H9 (cell line): ENCODE data around the gene MTG2. TPM values are rescaled to one million over a fixed set of nuclear protein-coding genes. Genes with fewer than 3 reads are reported as not detected.

Source experiments
- DNase-seq: peaks from one replicate; pipeline ENCODE4 v3.0.0-alpha.2; 2017
- H2AFZ ChIP-seq: one replicate; pipeline ENCODE4 v1.6.1; 2013; ENCODE audit warnings: mild to moderate bottlenecking, low read length, control low read depth, moderate library complexity
- H2AK5ac ChIP-seq: 2 replicates; pipeline ENCODE4 v1.6.1; 2013; ENCODE audit warnings: low read length, control low read depth, mixed read lengths; ENCODE audit not compliant: insufficient read length
- H2BK120ac ChIP-seq: one replicate; pipeline ENCODE4 v1.6.1; 2013; ENCODE audit warnings: low read depth, mild to moderate bottlenecking, low read length, control low read depth, inconsistent platforms; ENCODE audit not compliant: poor library complexity, severe bottlenecking
- H2BK12ac ChIP-seq: 2 replicates; pipeline ENCODE4 v1.6.1; 2013; ENCODE audit warnings: low read length, control low read depth, mixed read lengths, low read depth; ENCODE audit not compliant: insufficient read length
- H2BK15ac ChIP-seq: 2 replicates; pipeline ENCODE4 v1.6.1; 2013; ENCODE audit warnings: low read depth, low read length, control low read depth
- H2BK20ac ChIP-seq: one replicate; pipeline ENCODE4 v1.6.1; 2013; ENCODE audit warnings: low read depth, mild to moderate bottlenecking, low read length, control low read depth, inconsistent platforms; ENCODE audit not compliant: poor library complexity, severe bottlenecking
- H2BK5ac ChIP-seq: 2 replicates; pipeline ENCODE4 v1.6.1; 2013; ENCODE audit warnings: low read length, control low read depth, mixed read lengths; ENCODE audit not compliant: insufficient read length
- H3K14ac ChIP-seq: 2 replicates; pipeline ENCODE4 v1.6.1; 2013; ENCODE audit warnings: low read length, control low read depth; ENCODE audit not compliant: insufficient read depth
- H3K18ac ChIP-seq: 2 replicates; pipeline ENCODE4 v1.6.1; 2013; ENCODE audit warnings: low read depth, mild to moderate bottlenecking, mixed read lengths, low read length, control low read depth; ENCODE audit not compliant: insufficient read length
- H3K23ac ChIP-seq: 2 replicates; pipeline ENCODE4 v1.6.1; 2013; ENCODE audit warnings: low read length, control low read depth, mixed read lengths, low read depth; ENCODE audit not compliant: insufficient read length
- H3K23me2 ChIP-seq: 2 replicates; pipeline ENCODE4 v1.6.1; 2013; ENCODE audit warnings: low read depth, mild to moderate bottlenecking, mixed read lengths, low read length, control low read depth; ENCODE audit not compliant: insufficient read length, poor library complexity, severe bottlenecking
- H3K27ac ChIP-seq: 2 replicates; pipeline ENCODE4 v1.5.1; 2013; ENCODE audit warnings: low read length, control low read depth, mixed read lengths, low read depth; ENCODE audit not compliant: insufficient read length
- H3K27me3 ChIP-seq: 2 replicates; pipeline ENCODE4 v1.6.1; 2013; ENCODE audit warnings: low read length, control low read depth, inconsistent platforms; ENCODE audit not compliant: insufficient read depth
- H3K4ac ChIP-seq: 2 replicates; pipeline ENCODE4 v1.6.1; 2013; ENCODE audit warnings: low read depth, mild to moderate bottlenecking, control low read depth, inconsistent platforms, low read length, moderate library complexity
- H3K4me1 ChIP-seq: 2 replicates; pipeline ENCODE4 v1.6.1; 2013; ENCODE audit warnings: low read length, control low read depth, inconsistent platforms; ENCODE audit not compliant: insufficient read depth
- H3K4me2 ChIP-seq: 2 replicates; pipeline ENCODE4 v1.6.1; 2013; ENCODE audit warnings: low read length, control low read depth, mixed read lengths; ENCODE audit not compliant: insufficient read length, insufficient read depth
- H3K56ac ChIP-seq: 2 replicates; pipeline ENCODE4 v1.6.1; 2013; ENCODE audit warnings: low read depth, mild to moderate bottlenecking, mixed read lengths, low read length, control low read depth; ENCODE audit not compliant: insufficient read length
- H3K79me1 ChIP-seq: 2 replicates; pipeline ENCODE4 v1.6.1; 2013; ENCODE audit warnings: low read depth, mild to moderate bottlenecking, moderate library complexity, low read length, control low read depth, inconsistent platforms; ENCODE audit not compliant: insufficient read depth, poor library complexity, severe bottlenecking
- H3K79me2 ChIP-seq: 2 replicates; pipeline ENCODE4 v1.6.1; 2013; ENCODE audit warnings: low read length, control low read depth, inconsistent platforms; ENCODE audit not compliant: insufficient read depth
- H3K9ac ChIP-seq: 2 replicates; pipeline ENCODE4 v1.6.1; 2013; ENCODE audit warnings: low read length, control low read depth, mixed read lengths; ENCODE audit not compliant: insufficient read length; ENCODE audit errors: extremely low read depth
- H3K9me3 ChIP-seq: one replicate; pipeline ENCODE4 v1.6.1; 2013; ENCODE audit warnings: low read depth, low read length, inconsistent platforms; ENCODE audit not compliant: control insufficient read depth
- H3T11ph ChIP-seq: one replicate; pipeline ENCODE4 v1.6.1; 2013; ENCODE audit warnings: mild to moderate bottlenecking, low read length, control low read depth, inconsistent platforms
- H4K20me1 ChIP-seq: one replicate; pipeline ENCODE4 v1.6.1; 2013; ENCODE audit not compliant: control insufficient read depth, insufficient read length, insufficient read depth
- H4K5ac ChIP-seq: 2 replicates; pipeline ENCODE4 v1.6.1; 2013; ENCODE audit warnings: low read depth, mild to moderate bottlenecking, mixed read lengths, low read length, control low read depth; ENCODE audit not compliant: insufficient read length
- H4K8ac ChIP-seq: replicated peaks from 2 replicates; pipeline ENCODE4 v1.6.1; 2013; ENCODE audit warnings: low read length, control low read depth, mixed read lengths, low read depth; ENCODE audit not compliant: insufficient read length
- H4K91ac ChIP-seq: 2 replicates; pipeline ENCODE4 v1.6.1; 2013; ENCODE audit warnings: low read depth, mild to moderate bottlenecking, moderate library complexity, mixed read lengths, low read length, control low read depth; ENCODE audit not compliant: insufficient read length
- H3K27ac Mint-ChIP-seq, 3 experiments: 2 replicates in 2 of 3; 3 replicates in 1 of 3; pipeline ENCODE4 v1.8.0; 2020 to 2021; ENCODE audit warnings: mixed read lengths in 3 of 3, mild to moderate bottlenecking in 1 of 3, moderate library complexity in 1 of 3
- H3K27me3 Mint-ChIP-seq: 2 replicates; pipeline ENCODE4 v1.8.0; 2021; ENCODE audit warnings: low read depth, mild to moderate bottlenecking, moderate library complexity, mixed read lengths
- H3K36me3 Mint-ChIP-seq, 3 experiments: 2 replicates in 2 of 3; 3 replicates in 1 of 3; pipeline ENCODE4 v1.8.0; 2020 to 2021; ENCODE audit warnings: low read depth in 3 of 3, mixed read lengths in 3 of 3; ENCODE audit not compliant: insufficient read depth in 1 of 3
- H3K4me1 Mint-ChIP-seq, 2 experiments: 2 replicates each; pipeline ENCODE4 v1.8.0; 2020; ENCODE audit warnings: mixed read lengths in 2 of 2
- H3K4me3 Mint-ChIP-seq, 2 experiments: 2 replicates in 1 of 2; 3 replicates in 1 of 2; pipeline ENCODE4 v1.8.0; 2020 to 2021; ENCODE audit warnings: mild to moderate bottlenecking in 2 of 2, mixed read lengths in 2 of 2, moderate library complexity in 1 of 2
- H3K9me3 Mint-ChIP-seq, 2 experiments: 2 replicates in 1 of 2; 3 replicates in 1 of 2; pipeline ENCODE4 v1.8.0; 2020; ENCODE audit warnings: mild to moderate bottlenecking in 2 of 2, mixed read lengths in 2 of 2, moderate library complexity in 1 of 2
- WGBS: extraction: QIAGEN DNeasy Blood & Tissue Kit; methylation state at CpG from one replicate; pipeline ENCODE4 v1.1.7; 2013; ENCODE audit warnings: missing lambda C conversion rate, low lambda C conversion rate, mixed read lengths; ENCODE audit not compliant: insufficient read length; ENCODE audit errors: extremely low coverage; 5-methylcytosine and 5-hydroxymethylcytosine counted together
- total RNA-seq: library from RNA; stranded (reverse); gene quantifications from 2 replicates; pipeline ENCODE4 v1.2.1, GENCODE V29; 2021
- TF ChIP-seq, protein P1 (sequence below): fragments of 200-600 bp; sonication (generic); conservative IDR thresholded peaks from 3 replicates; pipeline ENCODE4 v1.8.0; 2021; ENCODE audit warnings: antibody characterized with exemption, mild to moderate bottlenecking

MTG2 gene
- total RNA-seq, 1 experiment from 2014 or later, result 25.1 TPM

GRCh38 chr20:62233684-62234083, 50.9 kb downstream of the MTG2 start:
- Mint-ChIP-seq H3K4me1 (peaks cover 7 to 17% of the 10 kb centered on the region in 2 experiments), H3K36me3 (no peaks in the 10 kb centered on the region), H3K9me3 (peaks cover 0 to 3% of the 10 kb centered on the region in 2 experiments; a peak in 2 of 5 replicates), H3K4me3 (no peak overlapping the region), H3K27ac (no peak overlapping the region), H3K27me3 (peaks cover 12% of the 10 kb centered on the region)
- Histone ChIP-seq H3K56ac (no peak overlapping the region), H4K91ac (no peak overlapping the region), H2BK120ac (no peak overlapping the region), H3K18ac (no peak overlapping the region), H3T11ph (no peak overlapping the region), H3K4me1 (no peaks in the 10 kb centered on the region), H2AFZ (no peak overlapping the region), H4K20me1 (no peaks in the 10 kb centered on the region), H3K14ac (no peak overlapping the region), H3K9me3 (no peaks in the 10 kb centered on the region), H3K79me2 (no peaks in the 10 kb centered on the region), H3K4ac (no peak overlapping the region), H3K79me1 (no peaks in the 10 kb centered on the region), H2BK15ac (no peak overlapping the region), H3K4me2 (no peak overlapping the region), H3K23ac (no peak overlapping the region), H4K8ac (no peak overlapping the region), H3K9ac (no peak overlapping the region), H2BK20ac (no peak overlapping the region), H2BK5ac (no peak overlapping the region), H4K5ac (no peak overlapping the region), H3K27me3 (no peaks in the 10 kb centered on the region), H2BK12ac (no peak overlapping the region), H3K23me2 (no peaks in the 10 kb centered on the region), H2AK5ac (no peak overlapping the region), H3K27ac (no peak overlapping the region)
- WGBS, result no CpG with 5 or more reads among the region's 4 CpGs
- no peak for DNase-seq
- TF ChIP-seq, protein P1, sequence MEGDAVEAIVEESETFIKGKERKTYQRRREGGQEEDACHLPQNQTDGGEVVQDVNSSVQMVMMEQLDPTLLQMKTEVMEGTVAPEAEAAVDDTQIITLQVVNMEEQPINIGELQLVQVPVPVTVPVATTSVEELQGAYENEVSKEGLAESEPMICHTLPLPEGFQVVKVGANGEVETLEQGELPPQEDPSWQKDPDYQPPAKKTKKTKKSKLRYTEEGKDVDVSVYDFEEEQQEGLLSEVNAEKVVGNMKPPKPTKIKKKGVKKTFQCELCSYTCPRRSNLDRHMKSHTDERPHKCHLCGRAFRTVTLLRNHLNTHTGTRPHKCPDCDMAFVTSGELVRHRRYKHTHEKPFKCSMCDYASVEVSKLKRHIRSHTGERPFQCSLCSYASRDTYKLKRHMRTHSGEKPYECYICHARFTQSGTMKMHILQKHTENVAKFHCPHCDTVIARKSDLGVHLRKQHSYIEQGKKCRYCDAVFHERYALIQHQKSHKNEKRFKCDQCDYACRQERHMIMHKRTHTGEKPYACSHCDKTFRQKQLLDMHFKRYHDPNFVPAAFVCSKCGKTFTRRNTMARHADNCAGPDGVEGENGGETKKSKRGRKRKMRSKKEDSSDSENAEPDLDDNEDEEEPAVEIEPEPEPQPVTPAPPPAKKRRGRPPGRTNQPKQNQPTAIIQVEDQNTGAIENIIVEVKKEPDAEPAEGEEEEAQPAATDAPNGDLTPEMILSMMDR, result no peak
